GM19351 (cell line): Measurements from ENCODE around the gene ATP5PO.

ENCODE experiments used
- ATAC-seq: cut with Tn5 transposase; IDR thresholded peaks from one replicate; pipeline ENCODE4 v1.9.1; 2021; ENCODE audit warnings: mild to moderate bottlenecking, moderate library complexity; ENCODE audit not compliant: unreplicated experiment

ATP5PO gene

GRCh38 chr21:33915368-33916199, at the start of gene ATP5PO:
TSS of gene ATP5PO (minus strand) at chr21:33915804. CDS start at chr21:33915763, 41 bp downstream.
- peak; percentile 95 for ATAC-seq

- no peak for ATAC-seq
These were observed 49.2 kb upstream of the ATP5PO start for GRCh38 chr21:33964706-33965325.

- no peak for ATAC-seq
These were observed 48.4 kb upstream of the ATP5PO start for GRCh38 chr21:33963848-33964555.

- ATAC-seq: no peak
These were observed 46.7 kb upstream of the ATP5PO start for GRCh38 chr21:33962290-33962689.

- no peak for ATAC-seq
These were observed 45.5 kb upstream of the ATP5PO start for GRCh38 chr21:33961061-33961460.

GRCh38 chr21:33959680-33960079, 44.1 kb upstream of the ATP5PO start:
- no peak for ATAC-seq

GRCh38 chr21:33954395-33954794, 38.8 kb upstream of the ATP5PO start:
- ATAC-seq: no peak

GRCh38 chr21:33951276-33952178, 35.9 kb upstream of the ATP5PO start:
- ATAC-seq: no peak

GRCh38 chr21:33950431-33951079, 35.0 kb upstream of the ATP5PO start:
- no peak for ATAC-seq

GRCh38 chr21:33949516-33950430, 34.2 kb upstream of the ATP5PO start:
- no peak for ATAC-seq

- no peak for ATAC-seq
These were observed 33.4 kb upstream of the ATP5PO start for GRCh38 chr21:33948951-33949444.

- ATAC-seq: peak; percentile 54
These were observed 32.7 kb upstream of the ATP5PO start for GRCh38 chr21:33948096-33948950.

GRCh38 chr21:33947451-33948095, 32.0 kb upstream of the ATP5PO start:
- ATAC-seq: peak; percentile 61

- no peak for ATAC-seq
These were observed 30.2 kb upstream of the ATP5PO start for GRCh38 chr21:33945652-33946270.

GRCh38 chr21:33944185-33944763, 28.7 kb upstream of the ATP5PO start:
- no peak for ATAC-seq

- no peak for ATAC-seq
These were observed 27.7 kb upstream of the ATP5PO start for GRCh38 chr21:33943293-33943692.

GRCh38 chr21:33942426-33942825, 26.8 kb upstream of the ATP5PO start:
- no peak for ATAC-seq
